Parietal lobe (tissue), 2 donors: ENCODE results near the gene VWA8. TPM values are rescaled to one million over a fixed set of nuclear protein-coding genes. Genes with fewer than 3 reads are reported as not detected.

Experiments used
- small RNA-seq: library from RNA; depleted of rRNA; stranded (forward); fragments of <200 nt; gene quantifications from one replicate; pipeline ENCODE3, GENCODE V24; 2014; ENCODE audit warnings: low replicate concordance
- total RNA-seq: library from RNA; depleted of rRNA; stranded (reverse); fragments of >200 nt; gene quantifications from one replicate; pipeline ENCODE4 v1.2.3, GENCODE V29; 2014

VWA8 gene
- total RNA-seq, result 33.8 TPM

GRCh38 chr13:41960637-41961465, at the start of gene VWA8:
Gene VWA8 (minus strand): TSS chr13:41961109. CDS start chr13:41961015, 94 bp downstream.

Small RNA genes within 50 kb of the gene (small RNA-seq; reads per million reads assigned to genes)
- gene RN7SL515P (not detected), gene RNU6-74P (not detected), gene RPS28P8 (not detected)

Other genes starting within 250 kb of the VWA8 start
- 26.6 TPM for gene DGKH, start 87.5 kb upstream of the VWA8 start, total RNA-seq